ENCODE measurements around the gene RAB11A.

The RAB11A gene

GRCh38 chr15:65906396-65906795 is 37.1 kb downstream of the RAB11A start:
- H3K4me3 ChIP-seq (replicated peaks; ENCODE audit: insufficient read depth, low read length), result no peak overlapping the region
- DNase-seq (ENCODE audit: low read depth in 1 of 2, low spot score in 1 of 2), result no peak
- no peak overlapping the region for H3K27ac ChIP-seq (replicated peaks)
- no peak for TF ChIP-seq REST (IDR thresholded peaks at IDR 0.05; ENCODE audit: insufficient replicate concordance, low read depth)
- TF ChIP-seq GABPA (IDR thresholded peaks at IDR 0.05; ENCODE audit: low read depth), result no peak
- no peak for TF ChIP-seq POLR2AphosphoS5 (IDR thresholded peaks at IDR 0.05; ENCODE audit: low read depth)
- TF ChIP-seq CTCF (IDR thresholded peaks at IDR 0.05; ENCODE audit: insufficient read depth, low read length), result no peak
- TF ChIP-seq SPI1 (IDR thresholded peaks at IDR 0.05; ENCODE audit: borderline replicate concordance, low read depth), result no peak
- no peaks in the 10 kb centered on the region for H3K27me3 ChIP-seq (ENCODE audit: insufficient read depth, poor library complexity, severe bottlenecking)

GRCh38 chr15:65907661-65908060 is 38.4 kb downstream of the RAB11A start:
- H3K27me3 ChIP-seq (ENCODE audit: insufficient read depth, poor library complexity, severe bottlenecking), result no peaks in the 10 kb centered on the region
- no peak for DNase-seq (ENCODE audit: low read depth in 1 of 2, low spot score in 1 of 2)
- no peak overlapping the region for H3K27ac ChIP-seq (replicated peaks)
- H3K4me3 ChIP-seq (replicated peaks; ENCODE audit: insufficient read depth, low read length), result no peak overlapping the region
- no peak for TF ChIP-seq POLR2AphosphoS5 (IDR thresholded peaks at IDR 0.05; ENCODE audit: low read depth)
- no peak for TF ChIP-seq SPI1 (IDR thresholded peaks at IDR 0.05; ENCODE audit: borderline replicate concordance, low read depth)
- no peak for TF ChIP-seq REST (IDR thresholded peaks at IDR 0.05; ENCODE audit: insufficient replicate concordance, low read depth)
- no peak for TF ChIP-seq CTCF (IDR thresholded peaks at IDR 0.05; ENCODE audit: insufficient read depth, low read length)
- no peak for TF ChIP-seq GABPA (IDR thresholded peaks at IDR 0.05; ENCODE audit: low read depth)

GRCh38 chr15:65908876-65909275 is 39.6 kb downstream of the RAB11A start:
- H3K27me3 ChIP-seq (ENCODE audit: insufficient read depth, poor library complexity, severe bottlenecking), result no peaks in the 10 kb centered on the region
- H3K4me3 ChIP-seq (replicated peaks; ENCODE audit: insufficient read depth, low read length), result no peak overlapping the region
- no peak for DNase-seq (ENCODE audit: low read depth in 1 of 2, low spot score in 1 of 2)
- TF ChIP-seq GABPA (IDR thresholded peaks at IDR 0.05; ENCODE audit: low read depth) (no peak), SPI1 (IDR thresholded peaks at IDR 0.05; ENCODE audit: borderline replicate concordance, low read depth) (no peak), REST (IDR thresholded peaks at IDR 0.05; ENCODE audit: insufficient replicate concordance, low read depth) (no peak), CTCF (IDR thresholded peaks at IDR 0.05; ENCODE audit: insufficient read depth, low read length) (no peak), POLR2AphosphoS5 (IDR thresholded peaks at IDR 0.05; ENCODE audit: low read depth) (no peak)
- no peak overlapping the region for H3K27ac ChIP-seq (replicated peaks)

Data from HL-60 (cell line).